Activated CD4-positive, alpha-beta T cell treated with anti-CD3 and anti-CD28 coated beads, Interleukin-2, amount 10 ng/mL, durations not matched to agents 7 days and 5 days (primary cell): ENCODE data around the gene LTBP1. TPM values are rescaled to one million over a fixed set of nuclear protein-coding genes. Genes with fewer than 3 reads are reported as not detected.

Source experiments
- CTCF ChIA-PET: fragments of 350-600 bp; sonication (Branson Sonifier 250); formaldehyde crosslinking; loops from one replicate; lab custom pipeline; 2021; ENCODE audit warnings: antibody characterized with exemption; lab: Charles Lee
- POLR2A ChIA-PET: fragments of 350-600 bp; sonication (Branson Sonifier 250); formaldehyde crosslinking; loops from one replicate; lab custom pipeline; 2021; ENCODE audit warnings: antibody characterized with exemption; lab: Charles Lee
- DNase-seq: peaks from one replicate; pipeline ENCODE4 v3.0.0-alpha.2; 2020
- H3K27ac Mint-ChIP-seq: one replicate; pipeline ENCODE4 v1.8.0; 2021; ENCODE audit warnings: mild to moderate bottlenecking, moderate library complexity, mixed read lengths
- H3K27me3 Mint-ChIP-seq: one replicate; pipeline ENCODE4 v1.8.0; 2021; ENCODE audit warnings: mixed read lengths
- H3K36me3 Mint-ChIP-seq: one replicate; pipeline ENCODE4 v1.8.0; 2021; ENCODE audit warnings: low read depth, mixed read lengths
- H3K4me1 Mint-ChIP-seq: one replicate; pipeline ENCODE4 v1.8.0; 2021; ENCODE audit warnings: mixed read lengths
- H3K4me3 Mint-ChIP-seq: one replicate; pipeline ENCODE4 v1.8.0; 2021; ENCODE audit warnings: mild to moderate bottlenecking, moderate library complexity, mixed read lengths
- H3K9me3 Mint-ChIP-seq: one replicate; pipeline ENCODE4 v1.8.0; 2021; ENCODE audit warnings: mixed read lengths
- total RNA-seq, 2 experiments: library from RNA; stranded (reverse); gene quantifications; one replicate each; pipeline ENCODE4 v1.2.3, GENCODE V29; 2021

Gene LTBP1
- total RNA-seq, 2 experiments from 2014 or later = 0.17 to 0.27 TPM

GRCh38 chr2:33186937-33187336 lies 240.2 kb downstream of the LTBP1 start:
- Mint-ChIP-seq H3K9me3 (no peaks in the 10 kb centered on the region), H3K27me3 (no peaks in the 10 kb centered on the region), H3K4me3 (no peak overlapping the region), H3K27ac (no peak overlapping the region), H3K36me3 (no peaks in the 10 kb centered on the region), H3K4me1 (no peaks in the 10 kb centered on the region)
- ChIA-PET CTCF (no interaction called here), POLR2A (no interaction called here)
- DNase-seq = no peak

GRCh38 chr2:33188799-33189198 lies 242.0 kb downstream of the LTBP1 start:
- Mint-ChIP-seq H3K27ac (no peak overlapping the region), H3K4me1 (no peaks in the 10 kb centered on the region), H3K36me3 (no peaks in the 10 kb centered on the region), H3K4me3 (no peak overlapping the region), H3K9me3 (no peaks in the 10 kb centered on the region), H3K27me3 (no peaks in the 10 kb centered on the region)
- ChIA-PET POLR2A (no interaction called here), CTCF (interaction anchor here (0.6 kb wide), 1 partner anchor 21 kb away, joined by 3 read pairs; no protein-coding TSS in a partner anchor)
- no peak for DNase-seq

- H3K27me3 Mint-ChIP-seq = no peaks in the 10 kb centered on the region
- ChIA-PET POLR2A (no interaction called here), CTCF (no interaction called here)
- H3K9me3 Mint-ChIP-seq = no peaks in the 10 kb centered on the region
- H3K4me3 Mint-ChIP-seq = no peak overlapping the region
- H3K27ac Mint-ChIP-seq = no peak overlapping the region
- H3K4me1 Mint-ChIP-seq = no peaks in the 10 kb centered on the region
- no peaks in the 10 kb centered on the region for H3K36me3 Mint-ChIP-seq
- DNase-seq = no peak
These were observed 243.7 kb downstream of the LTBP1 start for GRCh38 chr2:33190393-33190937.

- Mint-ChIP-seq H3K36me3 (no peaks in the 10 kb centered on the region), H3K27me3 (peaks cover 5% of the 10 kb centered on the region), H3K27ac (no peak overlapping the region), H3K9me3 (no peaks in the 10 kb centered on the region), H3K4me1 (no peaks in the 10 kb centered on the region), H3K4me3 (no peak overlapping the region)
- DNase-seq = no peak
- ChIA-PET CTCF (no interaction called here), POLR2A (no interaction called here)
These were observed 249.1 kb downstream of the LTBP1 start for GRCh38 chr2:33195891-33196290.

GRCh38 chr2:33196700-33197099 lies 249.9 kb downstream of the LTBP1 start:
- H3K9me3 Mint-ChIP-seq = no peaks in the 10 kb centered on the region
- POLR2A ChIA-PET = no interaction called here
- no peak overlapping the region for H3K27ac Mint-ChIP-seq
- H3K36me3 Mint-ChIP-seq = no peaks in the 10 kb centered on the region
- no peak overlapping the region for H3K4me3 Mint-ChIP-seq
- no peaks in the 10 kb centered on the region for H3K4me1 Mint-ChIP-seq
- DNase-seq = no peak
- H3K27me3 Mint-ChIP-seq = peaks cover 5% of the 10 kb centered on the region
- CTCF ChIA-PET = no interaction called here

- Mint-ChIP-seq H3K36me3 (no peaks in the 10 kb centered on the region), H3K4me3 (no peak overlapping the region), H3K4me1 (no peaks in the 10 kb centered on the region), H3K27me3 (peaks cover 5% of the 10 kb centered on the region), H3K9me3 (no peaks in the 10 kb centered on the region), H3K27ac (no peak overlapping the region)
- POLR2A ChIA-PET = no interaction called here
- CTCF ChIA-PET = no interaction called here
- DNase-seq = no peak
These were observed 250.6 kb downstream of the LTBP1 start for GRCh38 chr2:33197198-33197938.

- no peak overlapping the region for H3K4me3 Mint-ChIP-seq
- H3K36me3 Mint-ChIP-seq = no peaks in the 10 kb centered on the region
- ChIA-PET POLR2A (no interaction called here), CTCF (no interaction called here)
- H3K27ac Mint-ChIP-seq = no peak overlapping the region
- no peaks in the 10 kb centered on the region for H3K4me1 Mint-ChIP-seq
- H3K27me3 Mint-ChIP-seq = peaks cover 3% of the 10 kb centered on the region
- no peaks in the 10 kb centered on the region for H3K9me3 Mint-ChIP-seq
- no peak for DNase-seq
These were observed 256.1 kb downstream of the LTBP1 start for GRCh38 chr2:33202641-33203522.

- DNase-seq = no peak
- ChIA-PET CTCF (no interaction called here), POLR2A (no interaction called here)
These were observed 258.2 kb downstream of the LTBP1 start for GRCh38 chr2:33204945-33205344.

GRCh38 chr2:33205693-33206434 lies 259.1 kb downstream of the LTBP1 start:
- H3K9me3 Mint-ChIP-seq = no peaks in the 10 kb centered on the region
- ChIA-PET POLR2A (no interaction called here), CTCF (no interaction called here)
- H3K4me1 Mint-ChIP-seq = no peaks in the 10 kb centered on the region
- H3K27me3 Mint-ChIP-seq = peaks cover 2% of the 10 kb centered on the region
- DNase-seq = no peak
- no peak overlapping the region for H3K4me3 Mint-ChIP-seq
- H3K27ac Mint-ChIP-seq = no peak overlapping the region
- no peaks in the 10 kb centered on the region for H3K36me3 Mint-ChIP-seq

More at GRCh38 chr2:33204945-33205344, 258.2 kb downstream of the LTBP1 start:
- no peaks in the 10 kb centered on the region for H3K4me1 Mint-ChIP-seq
- H3K4me3 Mint-ChIP-seq = no peak overlapping the region
- H3K9me3 Mint-ChIP-seq = no peaks in the 10 kb centered on the region
- no peaks in the 10 kb centered on the region for H3K36me3 Mint-ChIP-seq
- no peak overlapping the region for H3K27ac Mint-ChIP-seq
- H3K27me3 Mint-ChIP-seq = no peaks in the 10 kb centered on the region

GRCh38 chr2:33207151-33207740 lies 260.5 kb downstream of the LTBP1 start:
- peaks cover 2% of the 10 kb centered on the region for H3K27me3 Mint-ChIP-seq
- no peaks in the 10 kb centered on the region for H3K4me1 Mint-ChIP-seq
- CTCF ChIA-PET = interaction anchor here (0.6 kb wide), 1 partner anchor 93 kb away, joined by 3 read pairs; no protein-coding TSS in a partner anchor
- H3K4me3 Mint-ChIP-seq = no peak overlapping the region
- H3K9me3 Mint-ChIP-seq = no peaks in the 10 kb centered on the region
- no peak for DNase-seq
- POLR2A ChIA-PET = no interaction called here
- H3K36me3 Mint-ChIP-seq = no peaks in the 10 kb centered on the region
- H3K27ac Mint-ChIP-seq = no peak overlapping the region

- no peaks in the 10 kb centered on the region for H3K4me1 Mint-ChIP-seq
- CTCF ChIA-PET = interaction anchor here (1.1 kb wide), 1 partner anchor 19 kb away, joined by 4 read pairs; no protein-coding TSS in a partner anchor
- H3K36me3 Mint-ChIP-seq = no peaks in the 10 kb centered on the region
- H3K4me3 Mint-ChIP-seq = no peak overlapping the region
- H3K27ac Mint-ChIP-seq = no peak overlapping the region
- peaks cover 4% of the 10 kb centered on the region for H3K27me3 Mint-ChIP-seq
- no peaks in the 10 kb centered on the region for H3K9me3 Mint-ChIP-seq
- POLR2A ChIA-PET = no interaction called here
- DNase-seq = no peak
These were observed 261.6 kb downstream of the LTBP1 start for GRCh38 chr2:33208400-33208799.

GRCh38 chr2:33209976-33210375 lies 263.2 kb downstream of the LTBP1 start:
- Mint-ChIP-seq H3K4me3 (no peak overlapping the region), H3K27me3 (peaks cover 4% of the 10 kb centered on the region), H3K36me3 (no peaks in the 10 kb centered on the region), H3K27ac (no peak overlapping the region), H3K4me1 (no peaks in the 10 kb centered on the region), H3K9me3 (no peaks in the 10 kb centered on the region)
- DNase-seq = no peak
- CTCF ChIA-PET = interaction anchor here (0.6 kb wide), 1 partner anchor 21 kb away, joined by 3 read pairs; no protein-coding TSS in a partner anchor
- POLR2A ChIA-PET = no interaction called here
